H1 (cell line): ENCODE data around the gene FUT2. TPM values are rescaled to one million over a fixed set of nuclear protein-coding genes. Genes with fewer than 3 reads are reported as not detected.

Experiments
- CTCF ChIA-PET: fragments of 300-600 bp; sonication (Branson Sonifier 250); formaldehyde crosslinking; loops from one replicate; lab custom pipeline; 2021; ENCODE audit not compliant: partially characterized antibody; lab: Charles Lee
- POLR2A ChIA-PET: fragments of 300-600 bp; sonication (Branson Sonifier 250); formaldehyde crosslinking; loops from one replicate; lab custom pipeline; 2021; ENCODE audit warnings: inconsistent platforms; ENCODE audit not compliant: partially characterized antibody; lab: Charles Lee
- DNase-seq, 2 experiments: peaks; one replicate each; pipeline versions ENCODE4 v3.0.0 to v3.0.0-alpha.2; 2010 to 2022; ENCODE audit warnings: low spot score in 2 of 2, low read depth in 1 of 2, mixed read lengths in 1 of 2
- FAIRE-seq: peaks from 2 replicates; lab custom pipeline; 2011; peaks lifted over from hg19 to GRCh38; lab: Jason Lieb, UNC
- H2AFZ ChIP-seq: 2 replicates; pipeline ENCODE4 v1.8.1; 2012; ENCODE audit warnings: low read length, inconsistent platforms
- H2AK5ac ChIP-seq: 2 replicates; pipeline ENCODE4 v1.6.1; 2013; ENCODE audit warnings: low read depth, low read length
- H2BK120ac ChIP-seq: replicated peaks from 2 replicates; pipeline ENCODE3; 2013; ENCODE audit warnings: low read depth, low read length, inconsistent platforms
- H2BK12ac ChIP-seq: 2 replicates; pipeline ENCODE4 v1.6.1; 2013; ENCODE audit warnings: low read depth, low read length
- H2BK15ac ChIP-seq: 2 replicates; pipeline ENCODE4 v1.6.1; 2013; ENCODE audit warnings: low read length
- H2BK20ac ChIP-seq: 2 replicates; pipeline ENCODE4 v1.6.1; 2013; ENCODE audit warnings: low read length
- H2BK5ac ChIP-seq: 2 replicates; pipeline ENCODE4 v1.6.1; 2013; ENCODE audit warnings: low read depth, low read length
- H3K14ac ChIP-seq: 2 replicates; pipeline ENCODE4 v1.6.1; 2013; ENCODE audit warnings: inconsistent platforms; ENCODE audit not compliant: insufficient read length
- H3K18ac ChIP-seq: 2 replicates; pipeline ENCODE4 v1.6.1; 2013; ENCODE audit warnings: low read length; ENCODE audit errors: extremely low read depth
- H3K23ac ChIP-seq: 2 replicates; pipeline ENCODE4 v1.6.1; 2013; ENCODE audit warnings: inconsistent platforms; ENCODE audit not compliant: insufficient read length
- H3K23me2 ChIP-seq: 2 replicates; pipeline ENCODE4 v1.6.1; 2013; ENCODE audit warnings: low read depth, low read length
- H3K27ac ChIP-seq: 2 replicates; pipeline ENCODE4 v1.6.1; 2011; ENCODE audit warnings: low read depth, low read length, inconsistent platforms
- H3K27me3 ChIP-seq, 4 experiments: replicated peaks in 1 of 4; 1 replicate in 1 of 4; 2 replicates in 3 of 4; pipeline versions ENCODE4 v1.6.1 to v1.8.1; 2011 to 2013; ENCODE audit warnings: low read length in 3 of 4, mild to moderate bottlenecking in 3 of 4, inconsistent platforms in 2 of 4, mixed read lengths in 2 of 4, moderate library complexity in 1 of 4; ENCODE audit not compliant: control insufficient read depth in 3 of 4, insufficient read depth in 3 of 4; ENCODE audit errors: extremely low read depth in 1 of 4
- H3K36me3 ChIP-seq, 4 experiments: 2 replicates each; pipeline versions ENCODE4 v1.6.1 to v1.8.1; 2011 to 2013; ENCODE audit warnings: mild to moderate bottlenecking in 4 of 4, low read length in 3 of 4, moderate library complexity in 2 of 4, control low read depth in 1 of 4, inconsistent platforms in 1 of 4; ENCODE audit not compliant: insufficient read depth in 4 of 4, control insufficient read depth in 2 of 4
- H3K4ac ChIP-seq: replicated peaks from 2 replicates; pipeline ENCODE3; 2013; ENCODE audit warnings: low read length, low read depth, mixed read lengths, inconsistent platforms; ENCODE audit not compliant: insufficient read length
- H3K4me1 ChIP-seq, 4 experiments: replicated peaks in 1 of 4; 1 replicate in 1 of 4; 2 replicates in 3 of 4; pipeline versions ENCODE4 v1.6.1 to v1.8.1; 2011 to 2013; ENCODE audit warnings: low read length in 3 of 4, inconsistent platforms in 2 of 4, mixed read lengths in 1 of 4; ENCODE audit not compliant: insufficient read depth in 4 of 4, control insufficient read depth in 3 of 4
- H3K4me2 ChIP-seq, 2 experiments: 2 replicates each; pipeline versions ENCODE4 v1.6.1 to v1.8.1; 2011 to 2013; ENCODE audit warnings: low read depth in 2 of 2, low read length in 2 of 2, control low read depth in 1 of 2, inconsistent platforms in 1 of 2, mild to moderate bottlenecking in 1 of 2; ENCODE audit not compliant: insufficient read depth in 1 of 2
- H3K4me3 ChIP-seq, 4 experiments: fragments of 200-600, 300-600 bp in 1 of 4; sonication (generic), shearing (Covaris generic), sonication (Bioruptor Twin) in 1 of 4; 2 replicates each; pipeline versions ENCODE4 v1.5.1 to v1.8.1; 2011 to 2016; ENCODE audit warnings: low read length in 4 of 4, low read depth in 3 of 4, control low read depth in 2 of 4, inconsistent platforms in 2 of 4, mild to moderate bottlenecking in 2 of 4, mixed read lengths in 1 of 4, moderate library complexity in 1 of 4; ENCODE audit not compliant: insufficient read depth in 2 of 4; ENCODE audit errors: extremely low read depth in 1 of 4
- H3K56ac ChIP-seq: replicated peaks from 2 replicates; pipeline ENCODE3; 2013; ENCODE audit warnings: low read depth, mild to moderate bottlenecking, mixed read lengths, low read length, inconsistent platforms; ENCODE audit not compliant: insufficient read length
- H3K79me1 ChIP-seq: 2 replicates; pipeline ENCODE4 v1.6.1; 2013; ENCODE audit warnings: low read depth, low read length, control low read depth
- H3K79me2 ChIP-seq, 2 experiments: 2 replicates each; pipeline versions ENCODE4 v1.6.1 to v1.8.1; 2012 to 2013; ENCODE audit warnings: low read length in 2 of 2, mild to moderate bottlenecking in 2 of 2, inconsistent platforms in 1 of 2; ENCODE audit not compliant: insufficient read depth in 2 of 2, control insufficient read depth in 1 of 2
- H3K9ac ChIP-seq, 4 experiments: replicated peaks in 1 of 4; 1 replicate in 1 of 4; 2 replicates in 3 of 4; pipeline versions ENCODE4 v1.6.1 to v1.8.1; 2011 to 2013; ENCODE audit warnings: low read depth in 3 of 4, low read length in 3 of 4, control low read depth in 2 of 4, mild to moderate bottlenecking in 2 of 4, moderate library complexity in 2 of 4, inconsistent platforms in 1 of 4; ENCODE audit errors: extremely low read depth in 1 of 4
- H3K9me3 ChIP-seq, 2 experiments: 2 replicates each; pipeline versions ENCODE4 v1.6.1 to v1.8.1; 2012 to 2013; ENCODE audit warnings: mild to moderate bottlenecking in 2 of 2, moderate library complexity in 2 of 2, control low read depth in 1 of 2, inconsistent platforms in 1 of 2, low read depth in 1 of 2, low read length in 1 of 2, mixed read lengths in 1 of 2; ENCODE audit not compliant: insufficient read depth in 2 of 2
- H4K20me1 ChIP-seq, 2 experiments: replicated peaks in 1 of 2; 2 replicates each; pipeline versions ENCODE3 to v1.8.1; 2011 to 2013; ENCODE audit warnings: inconsistent platforms in 2 of 2, low read length in 2 of 2, mild to moderate bottlenecking in 1 of 2; ENCODE audit not compliant: insufficient read depth in 2 of 2, control insufficient read depth in 1 of 2
- H4K5ac ChIP-seq: 2 replicates; pipeline ENCODE4 v1.6.1; 2013; ENCODE audit warnings: low read length, low read depth, mixed read lengths, inconsistent platforms; ENCODE audit not compliant: insufficient read length
- H4K8ac ChIP-seq: 2 replicates; pipeline ENCODE4 v1.8.0; 2013; ENCODE audit warnings: mild to moderate bottlenecking, moderate library complexity, low read length, inconsistent platforms; ENCODE audit not compliant: insufficient read depth; ENCODE audit errors: extremely low read depth
- H4K91ac ChIP-seq: replicated peaks from 2 replicates; pipeline ENCODE3; 2013; ENCODE audit warnings: low read length, mixed read lengths, inconsistent platforms; ENCODE audit not compliant: insufficient read length
- CBX5 ChIP-seq: fragments of 300-800, 300-1000 bp; sonication (generic); IDR thresholded peaks from 2 replicates; pipeline ENCODE4 v1.7.1; 2016; ENCODE audit warnings: antibody characterized with exemption, low read length, low read depth
- KDM1A ChIP-seq: fragments of 200-600, 300-600 bp; sonication (generic); IDR thresholded peaks from 2 replicates; pipeline ENCODE4 v1.7.1; 2016; ENCODE audit warnings: mild to moderate bottlenecking, low read length, borderline replicate concordance
- RAD21 ChIP-seq, 2 experiments: IDR thresholded peaks in 1 of 2; conservative IDR thresholded peaks in 1 of 2; 2 replicates each; pipeline ENCODE4 v1.6.1; 2011; ENCODE audit warnings: low read depth in 2 of 2, low read length in 2 of 2, improper control_type of control experiment in 1 of 2, inconsistent platforms in 1 of 2, mild to moderate bottlenecking in 1 of 2, moderate library complexity in 1 of 2
- SAP30 ChIP-seq: fragments of 300-600 bp; sonication (generic); IDR thresholded peaks from 2 replicates; pipeline ENCODE4 v1.7.1; 2012; ENCODE audit warnings: low read length, moderate library complexity, mild to moderate bottlenecking, inconsistent platforms; ENCODE audit not compliant: insufficient read depth, insufficient replicate concordance
- SP2 ChIP-seq: IDR thresholded peaks from 2 replicates; pipeline ENCODE4 v1.6.1; 2012; ENCODE audit warnings: mild to moderate bottlenecking, low read length, inconsistent platforms
- TAF1 ChIP-seq: IDR thresholded peaks from 2 replicates; pipeline ENCODE4 v1.6.1; 2011; ENCODE audit warnings: mild to moderate bottlenecking, low read depth, low read length
- TAF7 ChIP-seq: optimal IDR thresholded peaks from 2 replicates; pipeline ENCODE3; 2011; ENCODE audit warnings: low read depth, mild to moderate bottlenecking, inconsistent platforms, low read length, moderate library complexity, borderline replicate concordance
- WGBS, 2 experiments: shearing (Covaris generic) in 1 of 2; methylation state at CpG; one replicate each; pipeline versions ENCODE4 v1.1.6 to v1.1.7; 2013 to 2015; ENCODE audit warnings: low lambda C conversion rate in 2 of 2, mixed read lengths in 2 of 2, inconsistent platforms in 1 of 2, low coverage in 1 of 2, missing lambda C conversion rate in 1 of 2; ENCODE audit not compliant: insufficient replicate concordance in 2 of 2, insufficient coverage in 1 of 2, insufficient read length in 1 of 2; ENCODE audit errors: extremely low coverage in 1 of 2, missing lambda C conversion rate in 1 of 2; 5-methylcytosine and 5-hydroxymethylcytosine counted together
- polyA plus RNA-seq, 7 experiments: library from polyadenylated mRNA; depleted of rRNA in 3 of 7; stranded (reverse) in 5 of 7; unstranded in 2 of 7; fragments of >200 nt in 5 of 7; fragments of 200-250 nt in 2 of 7; gene quantifications; 1 replicate in 5 of 7; 2 replicates in 1 of 7; 4 replicates in 1 of 7; pipeline versions ENCODE4 v1.2.1 to v1.2.3, GENCODE V29; 2011 to 2013; ENCODE audit warnings: missing spikeins in 2 of 7, mixed read lengths in 2 of 7
- total RNA-seq: library from RNA; stranded (reverse); fragmentation: NEBNext Ultra II Directional; extraction: Animal tissue kit (Norgen Biotek cat#: 25700); gene quantifications from 2 replicates; pipeline ENCODE4 v1.2.1, GENCODE V29; 2021
- TF ChIP-seq, protein P1 (sequence below): IDR thresholded peaks from 2 replicates; pipeline ENCODE4 v1.6.1; 2012; ENCODE audit warnings: inconsistent platforms

Gene FUT2
- total and polyA plus RNA-seq, 2 of the 8 experiments (the other 6 are each of a cell fraction or from before 2014, with no cell fraction given) = 5.0 to 5.6 TPM

DNA sequence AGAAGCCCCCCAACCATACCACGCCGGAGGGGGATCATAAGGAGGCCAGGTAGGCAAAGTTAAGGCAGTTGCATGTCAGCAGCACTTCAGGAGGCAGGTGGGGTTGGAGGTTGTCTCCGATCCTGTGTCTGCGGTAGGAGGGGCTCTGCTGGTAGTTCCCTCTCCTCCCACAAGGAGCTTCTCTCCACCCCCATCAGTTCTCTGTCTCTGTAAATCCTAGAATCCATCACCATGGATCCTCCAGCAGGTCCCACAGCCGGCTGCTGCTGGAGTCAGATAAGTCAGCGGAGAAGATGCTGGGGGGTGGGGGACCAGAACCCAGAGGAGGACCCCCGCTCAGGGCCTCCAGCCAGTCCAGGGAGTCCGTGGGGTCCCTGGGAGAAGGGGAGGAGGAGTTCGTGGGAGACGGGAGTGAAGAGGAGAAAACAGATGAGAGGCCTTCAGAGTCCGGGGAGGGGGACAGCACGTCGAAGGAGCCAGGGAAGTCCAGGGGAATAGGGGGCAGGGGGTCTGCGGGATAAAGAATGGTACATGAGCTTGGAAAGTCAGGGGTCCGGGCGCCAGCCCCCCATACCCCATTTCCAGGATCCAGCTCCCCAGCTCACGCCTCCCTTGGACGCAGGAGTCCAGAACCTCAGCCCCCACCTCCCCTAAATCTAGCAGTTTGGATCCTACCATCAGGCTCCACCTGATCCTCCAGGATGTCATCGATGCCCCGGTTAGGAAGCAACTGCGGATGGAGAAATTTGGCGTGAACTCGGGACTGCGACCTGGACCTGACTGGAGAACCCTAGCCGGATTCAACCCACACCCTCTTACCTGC, 17.5 kb downstream of the FUT2 start:
- peak overlapping the region; percentile 78 to 82 for H3K4me2 ChIP-seq
- peak overlapping the region in 1 of 4 experiments; percentile 58; a peak in 2 of 7 replicates for H3K9ac ChIP-seq
- no peak overlapping the region for H4K5ac ChIP-seq
- no peak overlapping the region for H2AFZ ChIP-seq
- no peaks in the 10 kb centered on the region for H3K27me3 ChIP-seq
- H3K18ac ChIP-seq = no peak overlapping the region; the same call in 1 of the 2 replicates
- peaks cover 22% of the 10 kb centered on the region; the same call in 1 of the 2 replicates for H3K23me2 ChIP-seq
- no peak overlapping the region for H3K14ac ChIP-seq
- H2BK15ac ChIP-seq = peak overlapping the region; percentile 48; the same call in 1 of the 2 replicates
- H3K36me3 ChIP-seq = no peaks in the 10 kb centered on the region
- H3K4me1 ChIP-seq = peaks cover 0 to 23% (median 3%) of the 10 kb centered on the region in 4 experiments; a peak in 5 of 7 replicates
- H3K9me3 ChIP-seq = 0 out of 4 replicates have a peak, but pooled peaks cover 0 to 3% of the 10 kb centered on the region in 2 experiments
- DNase-seq (peak in 1 of 2 experiments; percentile 77), FAIRE-seq (peak; percentile 63)
- H4K91ac ChIP-seq = peak overlapping the region; percentile 74
- no peak overlapping the region for H2BK120ac ChIP-seq
- no peak overlapping the region for H2BK20ac ChIP-seq
- H2AK5ac ChIP-seq = no peak overlapping the region
- H3K79me1 ChIP-seq = no peaks in the 10 kb centered on the region
- ChIA-PET CTCF (interaction anchor here (0.7 to 8.2 kb wide), 16 partner anchors 13 to 419 kb away, joined by 3 to 53 read pairs (median 8); partner anchors contain the start of genes CA11 and FUT2), POLR2A (interaction anchor here (0.6 to 7.7 kb wide), 25 partner anchors 12 to 159 kb away, joined by 3 to 59 read pairs (median 5); partner anchors contain the start of genes CA11, FUT2, IZUMO1 and PPP1R15A)
- H4K20me1 ChIP-seq = no peaks in the 10 kb centered on the region
- H3K4me3 ChIP-seq = peak overlapping the region; percentile 76 to 86 (median 82)
- H3K79me2 ChIP-seq = no peaks in the 10 kb centered on the region
- no peak overlapping the region for H3K56ac ChIP-seq
- H2BK12ac ChIP-seq = no peak overlapping the region
- H4K8ac ChIP-seq = peak overlapping the region; percentile 75; the same call in 1 of the 2 replicates
- WGBS, 2 experiments = 6% methylated on average over 24 of the region's 25 CpGs; no CpG with 5 or more reads in 1 of the 2 experiments
- no peak overlapping the region for H3K23ac ChIP-seq
- H3K4ac ChIP-seq = no peak overlapping the region
- H3K27ac ChIP-seq = no peak overlapping the region
- H2BK5ac ChIP-seq = peak overlapping the region; percentile 32; the same call in 1 of the 2 replicates
- TF ChIP-seq SAP30 (peak; percentile 87), SP2 (no peak), TAF1 (0 out of 2 replicates have a peak, but pooled peaks have one; percentile 39), RAD21 (IDR thresholded peaks at IDR 0.05 in 1 of 2, conservative IDR thresholded peaks at IDR 0.05 in 1 of 2; ENCODE audit: low read depth in 2 of 2, low read length in 2 of 2) (peak in 1 of 2 experiments; percentile 42; a peak in 2 of 4 replicates), CBX5 (no peak), TAF7 (no peak), KDM1A (peak; percentile 9; the same call in 1 of the 2 replicates)
- TF ChIP-seq, protein P1, sequence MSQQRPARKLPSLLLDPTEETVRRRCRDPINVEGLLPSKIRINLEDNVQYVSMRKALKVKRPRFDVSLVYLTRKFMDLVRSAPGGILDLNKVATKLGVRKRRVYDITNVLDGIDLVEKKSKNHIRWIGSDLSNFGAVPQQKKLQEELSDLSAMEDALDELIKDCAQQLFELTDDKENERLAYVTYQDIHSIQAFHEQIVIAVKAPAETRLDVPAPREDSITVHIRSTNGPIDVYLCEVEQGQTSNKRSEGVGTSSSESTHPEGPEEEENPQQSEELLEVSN = no peak
